Erythroblast (primary cell): ENCODE data around the gene FAM43A.

Experiments used
- GATA1 ChIP-seq: IDR thresholded peaks from 2 replicates; pipeline ENCODE4 v1.6.1; 2011; ENCODE audit warnings: low read depth, mild to moderate bottlenecking, control low read depth, low read length, moderate library complexity
- POLR2A ChIP-seq: IDR thresholded peaks from 2 replicates; pipeline ENCODE4 v1.6.1; 2011; ENCODE audit warnings: mild to moderate bottlenecking, low read length

- TF ChIP-seq POLR2A, result no peak
- TF ChIP-seq GATA1, result no peak
These were observed 3.4 kb upstream of the FAM43A start for GRCh38 chr3:194682189-194682693.
